Smooth muscle cell (in vitro differentiated cells): ENCODE results near the gene GUSB. TPM values are rescaled to one million over a fixed set of nuclear protein-coding genes. Genes with fewer than 3 reads are reported as not detected.

ENCODE experiments used
- DNase-seq: peaks from one replicate; lab custom pipeline; 2025; ENCODE audit not compliant: unreplicated experiment; lab: John Stamatoyannopoulos, UW
- H2AFZ ChIP-seq: fragments of 200-600 bp; sonication (generic); 2 replicates; pipeline ENCODE4 v1.6.0; 2016; ENCODE audit warnings: antibody characterized with exemption, low read depth, mild to moderate bottlenecking
- H3F3A ChIP-seq: fragments of 200-600 bp; sonication (generic); 2 replicates; pipeline ENCODE4 v1.6.0; 2017; ENCODE audit warnings: antibody characterized with exemption, low read depth
- H3K27ac ChIP-seq: fragments of 200-600 bp; sonication (generic); 2 replicates; pipeline ENCODE4 v1.5.1; 2016; ENCODE audit warnings: low read depth, mild to moderate bottlenecking
- H3K27me3 ChIP-seq: fragments of 200-600 bp; sonication (generic); 2 replicates; pipeline ENCODE4 v1.6.1; 2016; ENCODE audit warnings: low read depth, mild to moderate bottlenecking
- H3K36me3 ChIP-seq: fragments of 200-600 bp; sonication (generic); 2 replicates; pipeline ENCODE4 v1.5.1; 2016; ENCODE audit warnings: low read depth
- H3K4me1 ChIP-seq: fragments of 200-600 bp; sonication (generic); 2 replicates; pipeline ENCODE4 v1.5.1; 2016; ENCODE audit warnings: low read depth
- H3K4me2 ChIP-seq: fragments of 200-600 bp; sonication (generic); 2 replicates; pipeline ENCODE4 v1.6.0; 2016; ENCODE audit warnings: mild to moderate bottlenecking
- H3K4me3 ChIP-seq: fragments of 200-600 bp; sonication (generic); 2 replicates; pipeline ENCODE4 v1.5.1; 2016; ENCODE audit warnings: mild to moderate bottlenecking
- H3K79me2 ChIP-seq: fragments of 200-600 bp; sonication (generic); 2 replicates; pipeline ENCODE4 v1.6.0; 2016; ENCODE audit warnings: low read depth, mild to moderate bottlenecking
- H3K9ac ChIP-seq: fragments of 200-600 bp; sonication (generic); 2 replicates; pipeline ENCODE4 v1.6.0; 2016; ENCODE audit warnings: low read depth
- H3K9me3 ChIP-seq: fragments of 200-600 bp; sonication (generic); replicated peaks from 2 replicates; pipeline ENCODE4 v1.5.1; 2016; ENCODE audit warnings: low read depth
- H4K20me1 ChIP-seq: fragments of 200-600 bp; sonication (generic); 2 replicates; pipeline ENCODE4 v1.6.0; 2016; ENCODE audit warnings: low read depth
- WGBS: methylation state at CpG from one replicate; pipeline ENCODE4 v1.1.7; 2016; ENCODE audit warnings: low lambda C conversion rate; 5-methylcytosine and 5-hydroxymethylcytosine counted together
- polyA plus RNA-seq: library from polyadenylated mRNA; unstranded; fragments of >200 nt; fragmentation: Nextera tagmentation; extraction: Ambion mirVana; gene quantifications from 2 replicates; pipeline ENCODE4 v1.2.1, GENCODE V29; 2016
- total RNA-seq: library from RNA; depleted of rRNA; stranded (reverse); fragments of >200 nt; gene quantifications from 2 replicates; pipeline ENCODE4 v1.2.3, GENCODE V29; 2014
- TF ChIP-seq, protein P1 (sequence below): fragments of 200-600 bp; sonication (generic); IDR thresholded peaks from 2 replicates; pipeline ENCODE4 v1.5.1; 2017; ENCODE audit warnings: borderline replicate concordance, mild to moderate bottlenecking, antibody characterized with exemption; ENCODE audit not compliant: insufficient read depth, poor library complexity, severe bottlenecking

Gene GUSB
- total and polyA plus RNA-seq, 2 experiments from 2014 or later, result 24.4 to 42.1 TPM

GRCh38 chr7:65938336-65938895, 43.6 kb downstream of the GUSB start:
- Histone ChIP-seq H3K9ac (no peak overlapping the region), H3K4me1 (no peaks in the 10 kb centered on the region), H4K20me1 (peaks cover 37% of the 10 kb centered on the region), H3K4me2 (no peak overlapping the region), H3K27me3 (no peaks in the 10 kb centered on the region), H3K79me2 (peaks cover 51% of the 10 kb centered on the region), H2AFZ (no peak overlapping the region), H3K36me3 (no peaks in the 10 kb centered on the region), H3F3A (no peaks in the 10 kb centered on the region), H3K9me3 (no peaks in the 10 kb centered on the region), H3K27ac (no peak overlapping the region), H3K4me3 (no peak overlapping the region)
- no peak for DNase-seq
- TF ChIP-seq, protein P1, sequence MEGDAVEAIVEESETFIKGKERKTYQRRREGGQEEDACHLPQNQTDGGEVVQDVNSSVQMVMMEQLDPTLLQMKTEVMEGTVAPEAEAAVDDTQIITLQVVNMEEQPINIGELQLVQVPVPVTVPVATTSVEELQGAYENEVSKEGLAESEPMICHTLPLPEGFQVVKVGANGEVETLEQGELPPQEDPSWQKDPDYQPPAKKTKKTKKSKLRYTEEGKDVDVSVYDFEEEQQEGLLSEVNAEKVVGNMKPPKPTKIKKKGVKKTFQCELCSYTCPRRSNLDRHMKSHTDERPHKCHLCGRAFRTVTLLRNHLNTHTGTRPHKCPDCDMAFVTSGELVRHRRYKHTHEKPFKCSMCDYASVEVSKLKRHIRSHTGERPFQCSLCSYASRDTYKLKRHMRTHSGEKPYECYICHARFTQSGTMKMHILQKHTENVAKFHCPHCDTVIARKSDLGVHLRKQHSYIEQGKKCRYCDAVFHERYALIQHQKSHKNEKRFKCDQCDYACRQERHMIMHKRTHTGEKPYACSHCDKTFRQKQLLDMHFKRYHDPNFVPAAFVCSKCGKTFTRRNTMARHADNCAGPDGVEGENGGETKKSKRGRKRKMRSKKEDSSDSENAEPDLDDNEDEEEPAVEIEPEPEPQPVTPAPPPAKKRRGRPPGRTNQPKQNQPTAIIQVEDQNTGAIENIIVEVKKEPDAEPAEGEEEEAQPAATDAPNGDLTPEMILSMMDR, result no peak
- 95% methylated on average over 7 of the region's 7 CpGs for WGBS

DNA sequence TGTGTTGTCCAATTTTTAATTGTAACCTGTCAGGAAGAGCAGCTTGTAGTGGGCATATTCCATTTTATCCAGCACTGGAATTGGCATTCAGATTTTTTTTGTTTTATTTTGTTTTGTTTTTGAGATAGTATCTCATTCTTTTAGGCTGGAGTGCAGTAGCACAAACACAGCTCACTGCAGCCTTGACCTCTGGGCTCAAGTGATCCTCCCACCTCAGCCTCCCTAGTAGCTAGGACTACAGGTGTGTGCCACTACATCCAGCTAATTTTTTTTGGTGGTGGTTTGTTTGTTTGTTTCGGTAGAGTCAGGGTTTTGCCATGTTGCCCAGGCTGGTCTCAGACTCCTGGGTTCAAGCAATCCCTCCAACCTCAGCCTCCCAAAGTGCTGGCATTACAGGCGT, 44.7 kb downstream of the GUSB start:
- DNase-seq, result no peak
- Histone ChIP-seq H3K27me3 (no peaks in the 10 kb centered on the region), H3K4me2 (no peak overlapping the region), H3K27ac (no peak overlapping the region), H3K4me3 (no peak overlapping the region), H3F3A (no peaks in the 10 kb centered on the region), H3K79me2 (peaks cover 55% of the 10 kb centered on the region), H3K36me3 (no peaks in the 10 kb centered on the region), H3K9me3 (no peaks in the 10 kb centered on the region), H4K20me1 (peaks cover 47% of the 10 kb centered on the region), H3K4me1 (no peaks in the 10 kb centered on the region), H2AFZ (no peak overlapping the region), H3K9ac (no peak overlapping the region)
- 97% methylated on average over 2 of the region's 2 CpGs for WGBS
- TF ChIP-seq, protein P1, result no peak

GRCh38 chr7:65931685-65932084, 50.3 kb downstream of the GUSB start:
- Histone ChIP-seq H2AFZ (no peak overlapping the region), H3K4me1 (no peaks in the 10 kb centered on the region), H3K9ac (no peak overlapping the region), H3K9me3 (no peaks in the 10 kb centered on the region), H4K20me1 (peaks cover 76% of the 10 kb centered on the region), H3K79me2 (peaks cover 40% of the 10 kb centered on the region), H3F3A (no peaks in the 10 kb centered on the region), H3K36me3 (no peaks in the 10 kb centered on the region), H3K4me3 (no peak overlapping the region), H3K27ac (no peak overlapping the region), H3K4me2 (no peak overlapping the region), H3K27me3 (no peaks in the 10 kb centered on the region)
- WGBS, result 91% methylated on average over 4 of the region's 4 CpGs
- no peak for DNase-seq
- TF ChIP-seq, protein P1, result no peak
